Measurements from ENCODE around the gene INO80.

GRCh38 chr15:40942337-40942854 lies 173.7 kb downstream of the INO80 start:
- TF ChIP-seq, protein P1, sequence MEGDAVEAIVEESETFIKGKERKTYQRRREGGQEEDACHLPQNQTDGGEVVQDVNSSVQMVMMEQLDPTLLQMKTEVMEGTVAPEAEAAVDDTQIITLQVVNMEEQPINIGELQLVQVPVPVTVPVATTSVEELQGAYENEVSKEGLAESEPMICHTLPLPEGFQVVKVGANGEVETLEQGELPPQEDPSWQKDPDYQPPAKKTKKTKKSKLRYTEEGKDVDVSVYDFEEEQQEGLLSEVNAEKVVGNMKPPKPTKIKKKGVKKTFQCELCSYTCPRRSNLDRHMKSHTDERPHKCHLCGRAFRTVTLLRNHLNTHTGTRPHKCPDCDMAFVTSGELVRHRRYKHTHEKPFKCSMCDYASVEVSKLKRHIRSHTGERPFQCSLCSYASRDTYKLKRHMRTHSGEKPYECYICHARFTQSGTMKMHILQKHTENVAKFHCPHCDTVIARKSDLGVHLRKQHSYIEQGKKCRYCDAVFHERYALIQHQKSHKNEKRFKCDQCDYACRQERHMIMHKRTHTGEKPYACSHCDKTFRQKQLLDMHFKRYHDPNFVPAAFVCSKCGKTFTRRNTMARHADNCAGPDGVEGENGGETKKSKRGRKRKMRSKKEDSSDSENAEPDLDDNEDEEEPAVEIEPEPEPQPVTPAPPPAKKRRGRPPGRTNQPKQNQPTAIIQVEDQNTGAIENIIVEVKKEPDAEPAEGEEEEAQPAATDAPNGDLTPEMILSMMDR (IDR thresholded peaks at IDR 0.05), result no peak
- TF ChIP-seq EZH2 (IDR thresholded peaks at IDR 0.05; ENCODE audit: borderline replicate concordance, insufficient read depth, low read depth, low read length, poor library complexity, severe bottlenecking), result no peak

Data from B cell (primary cell).